ENCODE measurements around the gene NSG1. TPM values are rescaled to one million over a fixed set of nuclear protein-coding genes. Genes with fewer than 3 reads are reported as not detected.
"Not testable (repeated sequence)": the region's sequence is repeated elsewhere in the genome, so short reads cannot be mapped to it uniquely, and the experiment has no call there.

Gene NSG1
- total RNA-seq, 1 donor from 2014 or later: 0.18 TPM

DNA sequence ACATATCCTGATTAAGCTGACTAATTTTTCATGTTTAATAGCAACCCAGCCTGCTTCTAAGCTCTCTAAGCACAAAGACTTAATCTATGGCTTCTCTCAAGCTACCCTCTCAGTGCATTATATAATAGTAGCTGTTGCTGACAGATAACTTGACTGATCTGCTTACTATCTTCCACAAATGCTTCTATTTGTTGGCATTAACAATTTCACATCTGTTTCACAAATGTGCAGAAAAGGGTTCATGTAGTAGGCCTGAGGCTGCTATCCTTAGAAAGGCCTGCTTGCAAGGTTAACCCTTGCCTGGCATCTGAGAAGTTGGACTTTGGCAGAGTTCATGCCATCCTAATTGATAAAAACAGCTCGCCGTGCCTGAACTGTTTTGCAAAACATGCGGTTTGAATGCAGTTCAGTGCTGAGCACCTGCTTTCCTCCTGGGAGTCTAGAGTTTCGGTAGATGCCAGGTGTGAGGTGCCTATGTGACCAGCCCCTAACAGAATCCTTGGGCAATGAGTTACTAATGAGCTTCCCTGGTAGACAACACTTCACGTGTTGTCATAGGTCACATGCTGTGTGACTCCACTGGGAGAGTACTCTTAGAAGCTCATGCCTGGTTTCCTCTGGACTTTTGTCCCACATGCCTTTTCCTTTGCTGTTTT lies 68.4 kb downstream of the NSG1 start:
- Mint-ChIP-seq H3K27ac (no peak overlapping the region), H3K4me3 (no peak overlapping the region), H3K27me3 (ENCODE audit: insufficient read depth) (no peaks in the 10 kb centered on the region), H3K4me1 (ENCODE audit: low read depth) (no peaks in the 10 kb centered on the region), H3K9me3 (no peaks in the 10 kb centered on the region), H3K36me3 (ENCODE audit: low read depth) (peaks cover 28% of the 10 kb centered on the region)
- DNase-seq (ENCODE audit: low spot score): no peak
- intact Hi-C loops (cut with micrococcal nuclease): no loop called here

- no peak for DNase-seq (ENCODE audit: low spot score)
- Mint-ChIP-seq H3K9me3 (no peaks in the 10 kb centered on the region), H3K4me1 (ENCODE audit: low read depth) (peaks cover 1% of the 10 kb centered on the region), H3K4me3 (no peak overlapping the region), H3K36me3 (ENCODE audit: low read depth) (peaks cover 28% of the 10 kb centered on the region), H3K27me3 (ENCODE audit: insufficient read depth) (no peaks in the 10 kb centered on the region), H3K27ac (no peak overlapping the region)
- intact Hi-C loops (cut with micrococcal nuclease): no loop called here
Measured at GRCh38 chr4:4456351-4456750, 69.4 kb downstream of the NSG1 start.

- intact Hi-C loops (cut with micrococcal nuclease): no loop called here
- no peak for DNase-seq (ENCODE audit: low spot score)
- H3K4me3 Mint-ChIP-seq: no peak overlapping the region
- H3K36me3 Mint-ChIP-seq (ENCODE audit: low read depth): peaks cover 26% of the 10 kb centered on the region
- H3K27me3 Mint-ChIP-seq (ENCODE audit: insufficient read depth): no peaks in the 10 kb centered on the region
- H3K9me3 Mint-ChIP-seq: no peaks in the 10 kb centered on the region
- H3K4me1 Mint-ChIP-seq (ENCODE audit: low read depth): peaks cover 8% of the 10 kb centered on the region
- no peak overlapping the region for H3K27ac Mint-ChIP-seq
Measured at GRCh38 chr4:4456816-4457578, 70.1 kb downstream of the NSG1 start.

GRCh38 chr4:4457803-4458553 lies 71.1 kb downstream of the NSG1 start:
- Mint-ChIP-seq H3K27ac (no peak overlapping the region), H3K36me3 (ENCODE audit: low read depth) (peaks cover 20% of the 10 kb centered on the region), H3K4me3 (no peak overlapping the region), H3K4me1 (ENCODE audit: low read depth) (peaks cover 11% of the 10 kb centered on the region), H3K9me3 (no peaks in the 10 kb centered on the region), H3K27me3 (ENCODE audit: insufficient read depth) (no peaks in the 10 kb centered on the region)
- intact Hi-C loops (cut with micrococcal nuclease): no loop called here
- no peak for DNase-seq (ENCODE audit: low spot score)

GRCh38 chr4:4459181-4459580 lies 72.3 kb downstream of the NSG1 start:
- no peak overlapping the region for H3K27ac Mint-ChIP-seq
- no peaks in the 10 kb centered on the region for H3K9me3 Mint-ChIP-seq

GRCh38 chr4:4460759-4461158 lies 73.9 kb downstream of the NSG1 start:
- Mint-ChIP-seq H3K4me3 (no peak overlapping the region), H3K9me3 (no peaks in the 10 kb centered on the region), H3K4me1 (ENCODE audit: low read depth) (peaks cover 11% of the 10 kb centered on the region), H3K36me3 (ENCODE audit: low read depth) (peaks cover 20% of the 10 kb centered on the region), H3K27ac (no peak overlapping the region), H3K27me3 (ENCODE audit: insufficient read depth) (no peaks in the 10 kb centered on the region)
- intact Hi-C loops (cut with micrococcal nuclease): no loop called here
- no peak for DNase-seq (ENCODE audit: low spot score)

More at GRCh38 chr4:4459181-4459580, 72.3 kb downstream of the NSG1 start:
- peaks cover 14% of the 10 kb centered on the region for H3K36me3 Mint-ChIP-seq (ENCODE audit: low read depth)
- no peaks in the 10 kb centered on the region for H3K27me3 Mint-ChIP-seq (ENCODE audit: insufficient read depth)
- no peak overlapping the region for H3K4me3 Mint-ChIP-seq
- peaks cover 11% of the 10 kb centered on the region for H3K4me1 Mint-ChIP-seq (ENCODE audit: low read depth)
- no peak for DNase-seq (ENCODE audit: low spot score)
- intact Hi-C loops (cut with micrococcal nuclease): no loop called here

DNA sequence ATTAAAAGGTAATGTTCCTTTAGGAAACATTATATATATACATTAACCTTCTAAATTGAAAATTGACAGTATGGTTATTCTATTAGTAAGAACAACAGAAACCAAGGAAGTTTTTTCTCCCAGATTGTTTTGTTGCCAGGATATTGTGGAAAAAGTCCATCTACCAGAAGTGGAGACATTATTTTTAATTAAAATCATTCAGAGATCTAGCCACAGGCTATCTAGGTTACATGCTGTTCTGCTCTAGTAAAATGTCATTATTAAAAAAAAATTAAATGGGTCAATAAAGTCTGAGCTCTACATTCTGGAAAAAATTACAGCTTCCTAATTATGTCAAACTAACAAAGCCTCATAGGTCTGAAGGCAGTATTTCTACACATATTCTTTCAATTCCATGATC lies 74.3 kb downstream of the NSG1 start:
- Mint-ChIP-seq H3K27me3 (ENCODE audit: insufficient read depth) (no peaks in the 10 kb centered on the region), H3K4me3 (no peak overlapping the region), H3K9me3 (no peaks in the 10 kb centered on the region), H3K4me1 (ENCODE audit: low read depth) (peaks cover 11% of the 10 kb centered on the region), H3K27ac (no peak overlapping the region), H3K36me3 (ENCODE audit: low read depth) (peaks cover 23% of the 10 kb centered on the region)
- intact Hi-C loops (cut with micrococcal nuclease): no loop called here
- DNase-seq (ENCODE audit: low spot score): no peak

GRCh38 chr4:4461850-4462249 lies 74.9 kb downstream of the NSG1 start:
- peaks cover 23% of the 10 kb centered on the region for H3K36me3 Mint-ChIP-seq (ENCODE audit: low read depth)
- peaks cover 11% of the 10 kb centered on the region for H3K4me1 Mint-ChIP-seq (ENCODE audit: low read depth)
- DNase-seq (ENCODE audit: low spot score): no peak
- intact Hi-C loops (cut with micrococcal nuclease): no loop called here
- H3K27me3 Mint-ChIP-seq (ENCODE audit: insufficient read depth): no peaks in the 10 kb centered on the region
- H3K9me3 Mint-ChIP-seq: no peaks in the 10 kb centered on the region
- no peak overlapping the region for H3K27ac Mint-ChIP-seq
- H3K4me3 Mint-ChIP-seq: no peak overlapping the region

DNA sequence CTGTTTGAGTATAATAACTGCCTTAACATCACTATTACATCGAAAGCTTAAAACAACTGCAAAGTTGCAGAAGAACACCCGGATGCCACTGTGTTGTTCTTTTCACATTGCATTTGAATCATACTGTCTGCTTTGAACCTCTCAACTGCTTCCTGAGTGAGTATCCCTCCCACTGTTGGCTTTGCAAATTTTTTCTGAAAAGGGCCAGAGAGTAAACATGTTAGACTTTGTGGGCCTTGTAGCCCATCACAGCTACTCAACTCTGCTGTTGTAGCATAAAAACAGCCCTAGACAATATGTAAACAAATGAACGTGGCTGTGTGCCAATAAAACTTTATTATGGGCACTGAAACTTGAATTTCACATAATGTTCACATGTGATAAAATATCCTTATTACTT lies 76.1 kb downstream of the NSG1 start:
- peaks cover 22% of the 10 kb centered on the region for H3K36me3 Mint-ChIP-seq (ENCODE audit: low read depth)
- H3K27me3 Mint-ChIP-seq (ENCODE audit: insufficient read depth): no peaks in the 10 kb centered on the region
- no peak overlapping the region for H3K27ac Mint-ChIP-seq
- no peak overlapping the region for H3K4me3 Mint-ChIP-seq
- DNase-seq (ENCODE audit: low spot score): no peak
- peaks cover 11% of the 10 kb centered on the region for H3K4me1 Mint-ChIP-seq (ENCODE audit: low read depth)
- intact Hi-C loops (cut with micrococcal nuclease): no loop called here
- H3K9me3 Mint-ChIP-seq: no peaks in the 10 kb centered on the region

- intact Hi-C loops (cut with micrococcal nuclease); H3K27me3 Mint-ChIP-seq (ENCODE audit: insufficient read depth); H3K27ac Mint-ChIP-seq; H3K9me3 Mint-ChIP-seq; H3K4me3 Mint-ChIP-seq; DNase-seq (ENCODE audit: low spot score): not testable (repeated sequence)
- peaks cover 11% of the 10 kb centered on the region for H3K4me1 Mint-ChIP-seq (ENCODE audit: low read depth)
- H3K36me3 Mint-ChIP-seq (ENCODE audit: low read depth): peaks cover 23% of the 10 kb centered on the region
Measured at GRCh38 chr4:4465238-4465637, 78.3 kb downstream of the NSG1 start.

Other genes starting within 250 kb of the NSG1 start
- not detected in 2 replicates for gene OTOP1, start 160.2 kb upstream of the NSG1 start, total RNA-seq
- 17.7 and 19.9 TPM in 2 replicates for gene TMEM128, start 138.9 kb upstream of the NSG1 start, total RNA-seq
- gene LYAR, start 96.9 kb upstream of the NSG1 start, total RNA-seq: 86.8 and 88.3 TPM in 2 replicates
- 7.4 and 8.5 TPM in 2 replicates for gene ZBTB49, start 96.9 kb upstream of the NSG1 start, total RNA-seq
- gene STX18, start 154.9 kb downstream of the NSG1 start, total RNA-seq: 34.6 and 35.4 TPM in 2 replicates

All from activated T-helper 1 cell treated with anti-CD3 and anti-CD28 coated beads, Interleukin-12 subunit alpha, Interleukin-12 subunit beta, Interleukin-2, Interleukin-4 antibody, amounts not matched to agents 30 ng/mL and 10 ng/mL and 1 ng/mL, durations not matched to agents 14 hours and 24 hours and 36 hours (primary cell).